ENCODE measurements around the gene PER2. TPM values are rescaled to one million over a fixed set of nuclear protein-coding genes. Genes with fewer than 3 reads are reported as not detected.
A peak's percentile ranks its signal among the peaks of the same experiment; 100 is the strongest.

The PER2 gene
- total RNA-seq, 2 experiments from 2014 or later: 8.7 to 9.2 TPM

- peak overlapping the region; percentile 2 for H3K4me3 Mint-ChIP-seq
- POLR2A ChIA-PET: interaction anchor here (1.2 kb wide), 1 partner anchor 48 kb away, joined by 4 read pairs; the partner anchor contains the start of gene PER2
- DNase-seq: no peak
- peaks cover 9% of the 10 kb centered on the region for H3K4me1 Mint-ChIP-seq
- CTCF ChIA-PET: no interaction called here
- H3K36me3 Mint-ChIP-seq (ENCODE audit: low read depth): no peaks in the 10 kb centered on the region
- H3K9me3 Mint-ChIP-seq: no peaks in the 10 kb centered on the region
- no peak overlapping the region for H3K27ac Mint-ChIP-seq
- peaks cover 39% of the 10 kb centered on the region for H3K27me3 Mint-ChIP-seq
Measured at GRCh38 chr2:238240757-238241711, 47.4 kb downstream of the PER2 start.

GRCh38 chr2:238239863-238240756 is 48.3 kb downstream of the PER2 start, which contains the start of gene HES6:
Gene HES6, minus strand, starts transcription at chr2:238240038. Its CDS starts 133 bp downstream, at chr2:238239905.
- DNase-seq: peak; percentile 83
- H3K27me3 Mint-ChIP-seq: peaks cover 48% of the 10 kb centered on the region
- POLR2A ChIA-PET: interaction anchor here (1.2 to 1.9 kb wide), 2 partner anchors 36 to 49 kb away, joined by 4 to 7 read pairs; partner anchors contain the start of genes ILKAP and PER2
- H3K4me3 Mint-ChIP-seq: peak within 1 kb of the TSS; percentile 82
- no peak within 1 kb of the TSS for H3K27ac Mint-ChIP-seq
- no peaks in the 10 kb centered on the region for H3K36me3 Mint-ChIP-seq (ENCODE audit: low read depth)
- H3K4me1 Mint-ChIP-seq: peaks cover 10% of the 10 kb centered on the region
- CTCF ChIA-PET: interaction anchor here (1.0 kb wide), 1 partner anchor 16 kb away, joined by 3 read pairs; no protein-coding TSS in a partner anchor
- no peaks in the 10 kb centered on the region for H3K9me3 Mint-ChIP-seq

- no peak for DNase-seq
- CTCF ChIA-PET: interaction anchor here (1.0 kb wide), 1 partner anchor 17 kb away, joined by 3 read pairs; no protein-coding TSS in a partner anchor
Measured at GRCh38 chr2:238239543-238239862, 48.9 kb downstream of the PER2 start.

GRCh38 chr2:238238766-238239542 is 49.5 kb downstream of the PER2 start:
- Mint-ChIP-seq H3K4me3 (peak overlapping the region; percentile 13), H3K9me3 (no peaks in the 10 kb centered on the region), H3K4me1 (peaks cover 12% of the 10 kb centered on the region), H3K27ac (no peak overlapping the region), H3K36me3 (ENCODE audit: low read depth) (no peaks in the 10 kb centered on the region), H3K27me3 (peaks cover 51% of the 10 kb centered on the region)
- peak; percentile 43 for DNase-seq
- POLR2A ChIA-PET: interaction anchor here (0.5 to 1.9 kb wide), 3 partner anchors 12 to 386 kb away, joined by 3 to 7 read pairs (median 4); partner anchors contain the start of gene ILKAP
- CTCF ChIA-PET: interaction anchor here (1.0 kb wide), 1 partner anchor 17 kb away, joined by 3 read pairs; no protein-coding TSS in a partner anchor

More at GRCh38 chr2:238239543-238239862, 48.9 kb downstream of the PER2 start:
- peaks cover 12% of the 10 kb centered on the region for H3K4me1 Mint-ChIP-seq
- H3K4me3 Mint-ChIP-seq: peak overlapping the region; percentile 44
- no peaks in the 10 kb centered on the region for H3K36me3 Mint-ChIP-seq (ENCODE audit: low read depth)
- no peaks in the 10 kb centered on the region for H3K9me3 Mint-ChIP-seq
- POLR2A ChIA-PET: interaction anchor here (1.2 to 1.9 kb wide), 2 partner anchors 36 to 49 kb away, joined by 4 to 7 read pairs; partner anchors contain the start of genes ILKAP and PER2
- H3K27me3 Mint-ChIP-seq: peaks cover 50% of the 10 kb centered on the region
- H3K27ac Mint-ChIP-seq: no peak overlapping the region

DNA sequence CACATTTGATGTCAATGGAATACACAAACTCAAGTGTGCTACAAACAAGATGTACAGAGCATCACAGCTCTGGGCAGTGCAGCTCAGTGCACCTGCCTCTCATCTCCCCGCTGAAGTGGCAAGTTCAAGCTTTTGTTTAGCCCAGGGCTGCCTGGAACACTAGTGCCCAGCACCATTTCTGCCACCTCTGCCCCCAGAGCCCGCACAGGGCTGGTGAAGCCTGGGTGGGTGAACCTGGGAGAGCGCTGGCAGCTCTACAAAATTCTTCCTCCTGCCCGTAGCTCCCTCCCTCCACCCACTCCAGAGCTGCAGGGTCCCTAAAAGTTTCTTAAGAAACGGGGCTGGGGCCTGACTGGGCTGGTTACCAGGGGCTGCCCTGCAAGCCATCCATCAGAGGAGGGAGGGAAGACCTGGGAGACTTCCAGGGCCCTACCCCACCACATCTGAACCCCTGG is 50.1 kb downstream of the PER2 start:
- CTCF ChIA-PET: no interaction called here
- peak overlapping the region; percentile 46 for H3K4me3 Mint-ChIP-seq
- H3K27ac Mint-ChIP-seq: no peak overlapping the region
- no peak for DNase-seq
- H3K4me1 Mint-ChIP-seq: peaks cover 13% of the 10 kb centered on the region
- H3K36me3 Mint-ChIP-seq (ENCODE audit: low read depth): no peaks in the 10 kb centered on the region
- POLR2A ChIA-PET: interaction anchor here (0.5 to 1.9 kb wide), 3 partner anchors 13 to 386 kb away, joined by 3 to 7 read pairs (median 4); partner anchors contain the start of gene ILKAP
- peaks cover 57% of the 10 kb centered on the region for H3K27me3 Mint-ChIP-seq
- H3K9me3 Mint-ChIP-seq: peaks cover 3% of the 10 kb centered on the region

DNA sequence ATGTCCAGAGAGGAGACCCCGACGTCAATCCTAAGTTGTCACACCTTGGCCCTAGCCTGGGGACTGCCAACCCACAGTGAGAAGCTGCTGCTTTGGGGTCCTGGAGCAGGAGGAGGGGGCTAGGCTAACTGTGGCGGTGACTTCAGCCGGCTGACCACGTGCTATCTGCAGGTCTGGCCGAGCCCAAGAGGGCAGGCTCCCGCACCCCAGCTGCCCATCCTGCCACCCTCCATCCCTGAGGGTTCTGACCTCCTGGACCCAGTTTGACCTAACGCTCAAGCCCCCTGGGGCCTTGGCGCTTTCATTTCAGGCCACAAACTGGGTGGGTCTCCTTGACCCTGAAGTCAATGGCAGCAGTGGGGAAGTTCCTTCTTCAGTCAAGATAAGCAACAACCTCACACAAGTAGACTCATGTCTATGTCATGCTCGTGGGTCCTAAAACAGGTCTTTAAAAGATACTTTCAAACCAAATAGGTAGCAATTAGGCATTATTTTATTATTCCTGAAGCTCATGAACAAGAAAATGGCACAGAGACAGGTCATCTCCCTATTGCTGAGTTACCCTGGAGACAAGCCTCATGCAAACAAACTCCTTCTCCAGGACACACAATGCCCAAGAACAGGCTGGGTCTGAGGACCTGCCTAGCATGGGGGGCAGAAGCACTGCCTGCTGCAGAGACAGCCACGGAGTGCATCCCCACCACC is 50.8 kb downstream of the PER2 start:
- H3K4me1 Mint-ChIP-seq: peaks cover 13% of the 10 kb centered on the region
- CTCF ChIA-PET: no interaction called here
- POLR2A ChIA-PET: interaction anchor here (1.5 kb wide), 1 partner anchor 50 kb away, joined by 3 read pairs; no protein-coding TSS in a partner anchor
- DNase-seq: no peak
- no peaks in the 10 kb centered on the region for H3K36me3 Mint-ChIP-seq (ENCODE audit: low read depth)
- peaks cover 63% of the 10 kb centered on the region for H3K27me3 Mint-ChIP-seq
- no peak overlapping the region for H3K4me3 Mint-ChIP-seq
- H3K9me3 Mint-ChIP-seq: peaks cover 4% of the 10 kb centered on the region
- H3K27ac Mint-ChIP-seq: no peak overlapping the region

- Mint-ChIP-seq H3K9me3 (peaks cover 4% of the 10 kb centered on the region), H3K4me1 (peaks cover 14% of the 10 kb centered on the region), H3K27ac (no peak overlapping the region), H3K27me3 (peaks cover 65% of the 10 kb centered on the region), H3K4me3 (no peak overlapping the region), H3K36me3 (ENCODE audit: low read depth) (no peaks in the 10 kb centered on the region)
- no peak for DNase-seq
- POLR2A ChIA-PET: interaction anchor here (1.2 to 1.7 kb wide), 4 partner anchors 11 to 51 kb away, joined by 3 to 6 read pairs (median 4); partner anchors contain the start of gene ILKAP
- CTCF ChIA-PET: no interaction called here
Measured at GRCh38 chr2:238236571-238236970, 51.8 kb downstream of the PER2 start.

DNA sequence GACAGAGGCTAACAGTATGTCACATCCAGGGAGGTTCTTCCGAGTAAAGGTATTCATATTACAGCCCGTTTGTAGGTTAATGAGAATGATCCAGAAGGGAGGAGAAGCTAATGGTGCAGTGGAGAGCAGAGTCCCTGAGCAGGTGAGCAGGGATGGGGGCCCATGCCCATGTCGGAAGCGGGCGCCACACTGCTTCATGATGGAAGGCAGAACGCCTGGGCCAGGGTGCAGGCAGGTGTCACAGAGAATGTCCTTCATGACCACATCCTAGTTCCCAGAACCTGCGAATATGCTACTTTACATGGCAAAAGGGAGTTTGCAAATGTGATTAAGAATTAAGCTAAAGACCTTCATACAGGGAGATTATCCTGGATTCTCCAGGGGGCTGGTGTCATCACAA is 52.6 kb downstream of the PER2 start:
- ChIA-PET POLR2A (interaction anchor here (1.2 to 1.7 kb wide), 3 partner anchors 11 to 33 kb away, joined by 3 to 6 read pairs (median 4); partner anchors contain the start of gene ILKAP), CTCF (no interaction called here)
- Mint-ChIP-seq H3K9me3 (peaks cover 4% of the 10 kb centered on the region), H3K4me3 (no peak overlapping the region), H3K36me3 (ENCODE audit: low read depth) (no peaks in the 10 kb centered on the region), H3K27me3 (peaks cover 62% of the 10 kb centered on the region), H3K4me1 (peaks cover 17% of the 10 kb centered on the region), H3K27ac (no peak overlapping the region)
- no peak for DNase-seq

- Mint-ChIP-seq H3K9me3 (peaks cover 4% of the 10 kb centered on the region), H3K4me3 (peak overlapping the region; percentile 38), H3K4me1 (peaks cover 21% of the 10 kb centered on the region), H3K27me3 (peaks cover 66% of the 10 kb centered on the region), H3K27ac (no peak overlapping the region), H3K36me3 (ENCODE audit: low read depth) (peaks cover 4% of the 10 kb centered on the region)
- POLR2A ChIA-PET: interaction anchor here (1.7 kb wide), 1 partner anchor 33 kb away, joined by 6 read pairs; no protein-coding TSS in a partner anchor
- no peak for DNase-seq
- CTCF ChIA-PET: no interaction called here
Measured at GRCh38 chr2:238235331-238235732, 53.1 kb downstream of the PER2 start.

GRCh38 chr2:238233625-238234024 is 54.8 kb downstream of the PER2 start:
- Mint-ChIP-seq H3K4me3 (peak overlapping the region; percentile 59), H3K9me3 (peaks cover 4% of the 10 kb centered on the region), H3K27ac (peak overlapping the region; percentile 37), H3K36me3 (ENCODE audit: low read depth) (peaks cover 5% of the 10 kb centered on the region), H3K27me3 (peaks cover 74% of the 10 kb centered on the region), H3K4me1 (peaks cover 19% of the 10 kb centered on the region)
- no peak for DNase-seq
- ChIA-PET CTCF (no interaction called here), POLR2A (no interaction called here)

DNA sequence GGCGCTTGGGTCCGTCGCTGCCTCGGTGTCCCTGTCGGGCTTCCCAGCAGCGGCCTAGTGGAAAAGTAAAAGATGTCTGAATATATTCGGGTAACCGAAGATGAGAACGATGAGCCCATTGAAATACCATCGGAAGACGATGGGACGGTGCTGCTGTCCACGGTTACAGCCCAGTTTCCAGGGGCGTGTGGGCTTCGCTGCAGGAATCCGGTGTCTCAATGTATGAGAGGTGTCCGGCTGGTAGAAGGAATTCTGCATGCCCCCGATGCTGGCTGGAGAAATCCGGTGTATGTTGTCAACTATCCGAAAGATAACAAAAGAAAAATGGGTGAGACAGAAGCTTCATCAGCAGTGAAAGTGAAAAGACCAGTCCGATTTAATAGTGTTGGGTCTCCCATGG is 56.6 kb downstream of the PER2 start:
- Mint-ChIP-seq H3K27ac (no peak overlapping the region), H3K9me3 (peaks cover 4% of the 10 kb centered on the region), H3K4me3 (peak overlapping the region; percentile 56), H3K4me1 (peaks cover 15% of the 10 kb centered on the region), H3K27me3 (peaks cover 60% of the 10 kb centered on the region), H3K36me3 (ENCODE audit: low read depth) (peaks cover 5% of the 10 kb centered on the region)
- POLR2A ChIA-PET: no interaction called here
- DNase-seq: no peak
- CTCF ChIA-PET: no interaction called here
